Fibroblast of lung (primary cell): Measurements from ENCODE around the gene FAM219B. TPM values are rescaled to one million over a fixed set of nuclear protein-coding genes. Genes with fewer than 3 reads are reported as not detected.

ENCODE experiments used
- DNase-seq, 2 donors: peaks; one replicate each; pipeline versions ENCODE4 v3.0.0 to v3.0.0-alpha.2; 2010; ENCODE audit warnings: low read depth in 2 of 2
- H2AFZ ChIP-seq: 2 replicates; pipeline ENCODE4 v1.5.1; 2012; ENCODE audit warnings: low read length, control low read depth, inconsistent platforms
- H3K27ac ChIP-seq: 2 replicates; pipeline ENCODE4 v1.5.1; 2011; ENCODE audit warnings: low read length, control low read depth; ENCODE audit not compliant: insufficient read depth
- H3K27me3 ChIP-seq: 2 replicates; pipeline ENCODE4 v1.5.1; 2011; ENCODE audit warnings: mild to moderate bottlenecking, low read length; ENCODE audit not compliant: control insufficient read depth, insufficient read depth
- H3K36me3 ChIP-seq: 2 replicates; pipeline ENCODE4 v1.5.1; 2011; ENCODE audit warnings: low read length; ENCODE audit not compliant: control insufficient read depth, insufficient read depth
- H3K4me1 ChIP-seq: 2 replicates; pipeline ENCODE4 v1.5.1; 2011; ENCODE audit warnings: low read length; ENCODE audit not compliant: control insufficient read depth, insufficient read depth; ENCODE audit errors: extremely low read depth
- H3K4me2 ChIP-seq: 2 replicates; pipeline ENCODE4 v1.5.1; 2011; ENCODE audit warnings: low read length, control low read depth; ENCODE audit not compliant: insufficient read depth; ENCODE audit errors: extremely low read depth
- H3K4me3 ChIP-seq, 4 experiments: fragments of 200-600 bp in 1 of 4; sonication (generic) in 1 of 4; replicated peaks in 1 of 4; 2 replicates each; pipeline ENCODE4 v1.5.1; 2011 to 2016; ENCODE audit warnings: low read length in 4 of 4, low read depth in 3 of 4, mild to moderate bottlenecking in 3 of 4, control low read depth in 2 of 4, inconsistent platforms in 1 of 4, mixed read lengths in 1 of 4; ENCODE audit not compliant: insufficient read depth in 1 of 4; ENCODE audit errors: control extremely low read depth in 1 of 4
- H3K79me2 ChIP-seq: 2 replicates; pipeline ENCODE4 v1.5.1; 2012; ENCODE audit warnings: mild to moderate bottlenecking, low read length, inconsistent platforms; ENCODE audit not compliant: control insufficient read depth, insufficient read depth
- H3K9ac ChIP-seq: 2 replicates; pipeline ENCODE4 v1.5.1; 2011; ENCODE audit warnings: mild to moderate bottlenecking, low read length, control low read depth; ENCODE audit not compliant: insufficient read depth
- H3K9me3 ChIP-seq: 2 replicates; pipeline ENCODE4 v1.5.1; 2012; ENCODE audit warnings: low read depth, low read length; ENCODE audit not compliant: control insufficient read depth, insufficient read depth
- H4K20me1 ChIP-seq: 2 replicates; pipeline ENCODE4 v1.5.1; 2011; ENCODE audit warnings: low read length; ENCODE audit not compliant: control insufficient read depth, insufficient read depth; ENCODE audit errors: extremely low read depth
- CTCF ChIP-seq, 2 donors: IDR thresholded peaks in 1 of 2; conservative IDR thresholded peaks in 1 of 2; 1 replicate in 1 of 2; 2 replicates in 1 of 2; pipeline ENCODE4 v1.5.1; 2011 to 2012; ENCODE audit warnings: low read length in 2 of 2, control low read depth in 1 of 2, inconsistent platforms in 1 of 2, low read depth in 1 of 2, mild to moderate bottlenecking in 1 of 2
- EZH2 ChIP-seq: IDR thresholded peaks from 2 replicates; pipeline ENCODE4 v1.5.1; 2012; ENCODE audit warnings: low read length, control low read depth, mild to moderate bottlenecking; ENCODE audit errors: missing control alignments
- polyA plus RNA-seq, 2 donors: library from polyadenylated mRNA; depleted of rRNA in 1 of 2; stranded (reverse) in 1 of 2; unstranded in 1 of 2; fragments of >200 nt; gene quantifications; 2 replicates each; pipeline ENCODE4 v1.2.1, GENCODE V29; 2011 to 2012; ENCODE audit warnings: missing spikeins in 1 of 2
- total RNA-seq: library from RNA; depleted of rRNA; stranded (reverse); fragments of >200 nt; gene quantifications from 2 replicates; pipeline ENCODE4 v1.2.1, GENCODE V29; 2014

FAM219B gene
- total and polyA plus RNA-seq, 2 donors (not counting 1 experiment from before 2014, with no cell fraction given), result 35.3 to 53.8 TPM

GRCh38 chr15:74933573-74933972 lies 26.9 kb upstream of the FAM219B start:
- Histone ChIP-seq H3K4me1 (no peaks in the 10 kb centered on the region), H3K27ac (no peak overlapping the region), H2AFZ (no peak overlapping the region), H3K36me3 (peaks cover 7% of the 10 kb centered on the region), H3K27me3 (no peaks in the 10 kb centered on the region), H3K4me2 (no peak overlapping the region), H3K4me3 (no peak overlapping the region), H4K20me1 (no peaks in the 10 kb centered on the region), H3K9me3 (no peaks in the 10 kb centered on the region), H3K9ac (no peak overlapping the region), H3K79me2 (peaks cover 47% of the 10 kb centered on the region)
- no peak for DNase-seq
- TF ChIP-seq CTCF (conservative IDR thresholded peaks at IDR 0.05 in 1 of 2, IDR thresholded peaks at IDR 0.05 in 1 of 2; ENCODE audit: low read depth in 1 of 2, low read length in 2 of 2) (no peak), EZH2 (no peak)

- no peak for DNase-seq
- no peak overlapping the region for H3K9ac ChIP-seq
- H2AFZ ChIP-seq, result no peak overlapping the region
- H3K36me3 ChIP-seq, result peaks cover 8% of the 10 kb centered on the region
- no peaks in the 10 kb centered on the region for H3K4me1 ChIP-seq
- TF ChIP-seq CTCF (conservative IDR thresholded peaks at IDR 0.05 in 1 of 2, IDR thresholded peaks at IDR 0.05 in 1 of 2; ENCODE audit: low read depth in 1 of 2, low read length in 2 of 2) (no peak), EZH2 (no peak)
- peaks cover 17% of the 10 kb centered on the region for H3K79me2 ChIP-seq
- H3K9me3 ChIP-seq, result no peaks in the 10 kb centered on the region
- H3K27me3 ChIP-seq, result no peaks in the 10 kb centered on the region
- no peak overlapping the region for H3K27ac ChIP-seq
- no peaks in the 10 kb centered on the region for H4K20me1 ChIP-seq
- H3K4me3 ChIP-seq, result no peak overlapping the region
- H3K4me2 ChIP-seq, result no peak overlapping the region
Observed at GRCh38 chr15:74928771-74929198, 22.1 kb upstream of the FAM219B start.

- Histone ChIP-seq H3K9me3 (no peaks in the 10 kb centered on the region), H3K79me2 (peaks cover 3% of the 10 kb centered on the region), H3K27ac (no peak overlapping the region), H3K4me2 (no peak overlapping the region), H3K27me3 (no peaks in the 10 kb centered on the region), H3K4me1 (no peaks in the 10 kb centered on the region), H4K20me1 (no peaks in the 10 kb centered on the region), H3K4me3 (no peak overlapping the region), H3K36me3 (peaks cover 5% of the 10 kb centered on the region), H3K9ac (no peak overlapping the region), H2AFZ (no peak overlapping the region)
- TF ChIP-seq CTCF (conservative IDR thresholded peaks at IDR 0.05 in 1 of 2, IDR thresholded peaks at IDR 0.05 in 1 of 2; ENCODE audit: low read depth in 1 of 2, low read length in 2 of 2) (no peak), EZH2 (no peak)
- no peak for DNase-seq
Observed at GRCh38 chr15:74924525-74924924, 17.9 kb upstream of the FAM219B start.
